Measurements from ENCODE around the gene NEDD4.

- TF ChIP-seq EZH2 (IDR thresholded peaks at IDR 0.05; ENCODE audit: insufficient read depth, poor library complexity, severe bottlenecking) (no peak), EZH2phosphoT487 (IDR thresholded peaks at IDR 0.05; ENCODE audit: insufficient read depth, low read depth) (no peak)
Measured at GRCh38 chr15:55780292-55780691, 213.1 kb downstream of the NEDD4 start.

Measured in GM23248 (cell line).